ENCODE results near the gene TNS3. TPM values are rescaled to one million over a fixed set of nuclear protein-coding genes. Genes with fewer than 3 reads are reported as not detected.
A peak's percentile ranks its signal among the peaks of the same experiment; 100 is the strongest.

The TNS3 gene
- total RNA-seq, 4 donors from 2014 or later, result 6.6 to 16.0 (median 9.6) TPM

DNA sequence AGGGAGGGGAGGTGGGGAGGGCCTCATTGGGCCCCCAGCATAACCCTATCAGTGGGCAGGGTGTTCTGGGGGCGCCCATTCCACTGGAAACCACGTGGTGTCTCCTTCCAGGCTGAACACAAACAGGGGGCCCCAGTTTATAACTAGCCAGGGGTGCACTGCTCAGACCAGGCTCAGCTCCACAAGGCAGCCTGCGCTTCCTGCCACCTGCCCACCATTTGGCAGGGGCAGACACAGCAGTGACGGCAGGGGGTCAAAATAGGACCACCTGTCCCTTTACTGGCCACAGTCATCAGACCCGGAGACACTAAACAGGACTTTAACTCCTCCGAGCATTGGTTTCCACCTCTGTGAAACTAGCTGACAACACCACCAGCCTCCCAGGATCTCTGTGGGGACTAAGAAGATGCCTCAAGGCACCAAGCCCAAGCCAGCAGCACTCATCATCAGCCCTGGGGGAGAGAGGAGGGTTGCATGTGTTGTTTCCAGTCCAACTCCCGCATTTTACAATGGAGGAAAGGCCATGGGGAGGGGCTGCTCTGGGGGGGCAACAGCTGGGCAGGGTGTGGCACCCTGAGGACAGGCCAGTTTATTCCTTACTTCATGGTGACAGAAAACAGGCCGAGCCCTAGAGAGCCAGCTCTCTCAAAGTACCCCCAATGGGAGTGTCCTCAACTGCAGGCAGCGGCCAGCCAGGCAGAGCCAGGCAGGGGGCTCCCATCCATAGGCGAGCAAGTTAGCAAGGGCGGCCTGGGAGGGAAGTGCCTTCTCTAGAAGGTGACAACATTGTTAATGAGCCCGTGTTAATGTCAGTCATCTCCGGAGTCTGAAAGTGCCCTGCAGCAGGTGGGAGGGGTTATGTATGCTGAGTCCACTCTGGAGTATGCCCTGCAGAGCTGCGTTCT, 127.6 kb downstream of the TNS3 start:
- Histone ChIP-seq H3K4me1 (peaks cover 0 to 34% (median 13%) of the 10 kb centered on the region in 3 donors), H3K4me3 (no peak overlapping the region), H3K27ac (peak overlapping the region; percentile 22 to 60 (median 44)), H3K36me3 (no peaks in the 10 kb centered on the region), H3K27me3 (peaks cover 0 to 3% (median 0%) of the 10 kb centered on the region in 4 donors), H3K9me3 (no peaks in the 10 kb centered on the region)
- intact Hi-C loops (cut with DNase I), result no loop called here
- 77 to 85% methylated on average over 5 to 13 of the region's 14 CpGs for WGBS, 2 donors
- DNase-seq, result no peak
- TF ChIP-seq, protein P1, sequence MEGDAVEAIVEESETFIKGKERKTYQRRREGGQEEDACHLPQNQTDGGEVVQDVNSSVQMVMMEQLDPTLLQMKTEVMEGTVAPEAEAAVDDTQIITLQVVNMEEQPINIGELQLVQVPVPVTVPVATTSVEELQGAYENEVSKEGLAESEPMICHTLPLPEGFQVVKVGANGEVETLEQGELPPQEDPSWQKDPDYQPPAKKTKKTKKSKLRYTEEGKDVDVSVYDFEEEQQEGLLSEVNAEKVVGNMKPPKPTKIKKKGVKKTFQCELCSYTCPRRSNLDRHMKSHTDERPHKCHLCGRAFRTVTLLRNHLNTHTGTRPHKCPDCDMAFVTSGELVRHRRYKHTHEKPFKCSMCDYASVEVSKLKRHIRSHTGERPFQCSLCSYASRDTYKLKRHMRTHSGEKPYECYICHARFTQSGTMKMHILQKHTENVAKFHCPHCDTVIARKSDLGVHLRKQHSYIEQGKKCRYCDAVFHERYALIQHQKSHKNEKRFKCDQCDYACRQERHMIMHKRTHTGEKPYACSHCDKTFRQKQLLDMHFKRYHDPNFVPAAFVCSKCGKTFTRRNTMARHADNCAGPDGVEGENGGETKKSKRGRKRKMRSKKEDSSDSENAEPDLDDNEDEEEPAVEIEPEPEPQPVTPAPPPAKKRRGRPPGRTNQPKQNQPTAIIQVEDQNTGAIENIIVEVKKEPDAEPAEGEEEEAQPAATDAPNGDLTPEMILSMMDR (IDR thresholded peaks at IDR 0.05), result no peak
- no peak for TF ChIP-seq POLR2A (IDR thresholded peaks at IDR 0.05)

DNA sequence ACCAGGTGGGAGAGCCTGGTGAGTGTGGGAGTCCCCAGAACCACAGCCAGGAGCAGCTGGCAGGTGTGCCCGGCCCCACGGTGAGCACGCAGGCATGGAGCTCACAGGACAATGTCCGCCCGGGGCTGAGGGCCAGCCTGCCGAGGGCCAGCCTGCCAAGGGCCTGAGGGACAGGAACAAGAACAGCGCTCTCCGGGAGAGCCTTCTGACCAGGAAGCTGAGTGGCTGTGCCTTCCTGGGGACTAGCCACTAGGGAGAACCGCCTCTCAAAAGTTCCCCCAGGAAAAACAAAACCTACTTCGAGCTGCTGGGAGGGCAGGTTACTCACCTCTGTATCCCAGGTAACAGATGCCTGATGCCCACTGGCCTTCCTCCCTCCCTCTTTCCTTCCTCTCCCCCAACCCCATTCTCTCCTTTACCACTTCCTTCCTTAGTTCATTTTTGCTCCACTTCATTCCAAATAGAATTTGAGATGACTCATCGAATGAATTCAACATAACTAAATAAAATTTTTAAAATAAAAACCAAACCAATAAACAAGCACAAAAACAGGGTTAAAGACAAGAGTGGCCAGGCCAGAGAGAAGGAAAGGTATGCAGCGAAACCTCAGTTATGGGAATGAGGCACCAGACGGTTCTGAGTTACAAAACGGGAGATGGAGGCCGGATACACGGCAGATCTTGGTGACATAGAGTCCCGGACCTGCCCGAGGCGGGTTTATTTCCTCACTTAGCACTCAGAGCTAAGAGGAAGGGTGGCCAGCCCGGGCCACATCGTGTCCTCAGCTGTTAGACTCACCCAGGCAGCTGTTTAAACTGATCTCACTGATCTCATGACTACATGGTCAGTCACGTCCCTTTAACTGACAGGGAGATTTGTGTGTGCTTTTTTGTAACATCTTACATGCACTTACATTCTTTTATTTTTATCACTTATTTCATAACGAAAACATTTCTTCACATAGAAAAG, 128.5 kb downstream of the TNS3 start:
- no peaks in the 10 kb centered on the region for H3K9me3 ChIP-seq
- H3K4me1 ChIP-seq, result peaks cover 0 to 34% (median 13%) of the 10 kb centered on the region in 3 donors
- H3K27ac ChIP-seq, result peak overlapping the region; percentile 22 to 60 (median 48)
- no peak for DNase-seq
- intact Hi-C loops (cut with DNase I), result no loop called here
- no peak overlapping the region for H3K4me3 ChIP-seq
- H3K27me3 ChIP-seq, result peaks cover 0 to 3% (median 0%) of the 10 kb centered on the region in 4 donors
- no peaks in the 10 kb centered on the region for H3K36me3 ChIP-seq
- TF ChIP-seq, protein P1 (IDR thresholded peaks at IDR 0.05), result no peak
- TF ChIP-seq POLR2A (IDR thresholded peaks at IDR 0.05), result no peak
- 45 to 46% methylated on average over 15 to 17 of the region's 23 CpGs for WGBS, 2 donors

DNA sequence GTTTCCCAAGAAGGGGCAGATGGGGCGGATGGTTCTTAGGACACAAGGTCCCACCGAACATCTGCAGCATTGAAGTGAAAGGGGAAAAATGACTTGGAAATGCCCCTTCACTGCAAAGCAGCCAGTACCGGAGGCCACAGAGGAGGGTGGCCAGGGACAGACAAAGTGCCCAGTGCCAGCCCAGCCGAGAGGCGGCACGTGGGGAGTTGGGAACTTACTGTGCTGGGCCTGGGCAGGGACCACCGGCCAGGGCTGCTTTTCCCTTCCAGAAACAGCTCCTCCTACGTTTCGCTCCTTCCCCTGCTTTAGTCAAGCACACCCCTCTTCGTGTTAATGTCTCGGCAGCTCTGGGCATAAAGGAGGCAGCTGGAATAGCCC, 129.2 kb downstream of the TNS3 start:
- peak overlapping the region in 2 of 4 donors; percentile 59 to 60 for H3K27ac ChIP-seq
- intact Hi-C loops (cut with DNase I), result no loop called here
- no peak for DNase-seq
- no peaks in the 10 kb centered on the region for H3K9me3 ChIP-seq
- 89% methylated on average over 7 of the region's 11 CpGs for WGBS, 2 donors
- H3K27me3 ChIP-seq, result peaks cover 0 to 3% (median 0%) of the 10 kb centered on the region in 4 donors
- no peak for TF ChIP-seq POLR2A (IDR thresholded peaks at IDR 0.05)
- TF ChIP-seq, protein P1 (IDR thresholded peaks at IDR 0.05), result no peak
- H3K4me1 ChIP-seq, result peaks cover 0 to 34% (median 13%) of the 10 kb centered on the region in 3 donors
- no peaks in the 10 kb centered on the region for H3K36me3 ChIP-seq
- H3K4me3 ChIP-seq, result no peak overlapping the region

DNA sequence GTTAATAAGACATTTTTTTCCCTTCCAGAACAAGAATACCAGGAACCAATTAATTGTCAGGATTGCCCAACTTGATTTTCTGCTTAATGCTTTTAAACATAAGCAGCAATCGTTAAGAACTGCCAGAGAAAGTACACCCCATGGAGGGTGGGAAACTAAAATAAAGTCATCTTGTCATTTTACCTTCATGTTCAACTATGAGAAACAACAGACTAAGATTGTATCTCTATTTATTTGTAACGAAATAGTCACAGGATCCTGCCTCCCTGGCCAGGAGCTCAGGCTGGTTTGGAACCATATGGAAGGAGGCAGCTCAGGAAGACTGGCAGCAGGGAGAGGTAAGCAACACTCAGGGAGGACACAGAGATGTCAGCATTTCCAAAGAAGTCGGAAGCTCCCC, 129.6 kb downstream of the TNS3 start:
- Histone ChIP-seq H3K36me3 (no peaks in the 10 kb centered on the region), H3K27me3 (peaks cover 0 to 3% (median 0%) of the 10 kb centered on the region in 4 donors), H3K27ac (peak overlapping the region in 2 of 4 donors; percentile 59 to 60), H3K4me3 (no peak overlapping the region), H3K4me1 (peaks cover 0 to 34% (median 13%) of the 10 kb centered on the region in 3 donors), H3K9me3 (no peaks in the 10 kb centered on the region)
- intact Hi-C loops (cut with DNase I), result no loop called here
- TF ChIP-seq POLR2A (IDR thresholded peaks at IDR 0.05), result no peak
- TF ChIP-seq, protein P1 (IDR thresholded peaks at IDR 0.05), result no peak
- 53 to 63% methylated on average over 3 of the region's 3 CpGs for WGBS, 2 donors
- no peak for DNase-seq
